Measurements from ENCODE around the gene NR4A1.

The NR4A1 gene

GRCh38 chr12:52079576-52080402 is 28.5 kb downstream of the NR4A1 start, which contains the start of gene SMIM41:
TSS of gene SMIM41 (plus strand) at chr12:52079704. CDS start at chr12:52079780, 76 bp downstream.
- DNase-seq (ENCODE audit: low spot score), result no peak

DNA sequence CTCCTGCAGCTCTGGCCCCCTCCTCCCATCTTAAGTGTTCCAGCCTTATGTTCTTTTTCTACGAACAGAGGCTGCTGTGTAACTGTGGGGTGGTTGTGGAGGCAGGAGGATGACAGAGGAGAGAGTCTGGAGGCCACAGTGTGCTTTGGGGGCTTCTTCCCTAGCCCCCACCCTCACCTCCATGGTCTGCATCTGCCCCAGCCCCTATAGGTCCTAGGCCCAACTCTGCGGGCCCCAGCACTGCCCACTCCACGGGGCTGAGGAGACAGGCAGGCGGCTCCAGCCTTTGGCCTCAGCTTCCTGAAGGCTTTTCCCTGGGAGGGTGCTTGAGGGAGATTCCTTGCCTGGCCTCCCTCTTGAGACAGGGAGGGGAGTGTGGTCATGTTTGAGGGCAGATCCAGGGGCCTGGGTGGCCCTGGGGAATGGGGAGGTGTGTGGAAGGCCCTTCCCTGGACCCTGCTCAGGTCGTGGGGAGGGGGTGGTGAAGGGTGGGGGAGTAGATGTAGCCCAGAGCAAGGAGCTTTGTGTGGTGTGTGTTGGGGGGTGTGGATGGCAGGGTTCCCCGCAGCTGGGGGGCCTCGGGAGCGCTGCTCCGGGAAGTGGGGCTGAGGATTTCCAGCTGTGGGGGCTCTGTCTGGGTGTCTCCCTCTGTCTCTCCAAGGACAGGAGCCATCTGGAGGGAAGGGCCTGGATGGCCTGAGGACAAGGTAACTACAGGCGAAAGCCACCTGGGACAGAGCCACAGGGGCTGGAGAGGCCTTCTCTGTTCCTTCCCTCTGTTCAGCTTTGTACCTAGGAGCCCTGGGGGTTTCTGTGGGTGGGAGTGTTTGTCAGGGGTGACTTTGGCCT is 29.4 kb downstream of the NR4A1 start:
- no peak for DNase-seq (ENCODE audit: low spot score)

GRCh38 chr12:52081263-52081733 is 30.1 kb downstream of the NR4A1 start:
- DNase-seq (ENCODE audit: low spot score), result no peak

- DNase-seq (ENCODE audit: low spot score), result no peak
These were observed 30.9 kb downstream of the NR4A1 start for GRCh38 chr12:52082026-52082668.

- DNase-seq (ENCODE audit: low spot score), result no peak
These were observed 31.4 kb downstream of the NR4A1 start for GRCh38 chr12:52082669-52082987.

GRCh38 chr12:52082988-52083637 is 31.9 kb downstream of the NR4A1 start:
- peak; percentile 65 for DNase-seq (ENCODE audit: low spot score)

GRCh38 chr12:52083638-52083996 is 32.4 kb downstream of the NR4A1 start:
- no peak for DNase-seq (ENCODE audit: low spot score)

- DNase-seq (ENCODE audit: low spot score), result no peak
These were observed 33.4 kb downstream of the NR4A1 start for GRCh38 chr12:52084491-52085231.

GRCh38 chr12:52085682-52086180 is 34.5 kb downstream of the NR4A1 start:
- no peak for DNase-seq (ENCODE audit: low spot score)

GRCh38 chr12:52086366-52086765 is 35.1 kb downstream of the NR4A1 start:
- DNase-seq (ENCODE audit: low spot score), result no peak

DNA sequence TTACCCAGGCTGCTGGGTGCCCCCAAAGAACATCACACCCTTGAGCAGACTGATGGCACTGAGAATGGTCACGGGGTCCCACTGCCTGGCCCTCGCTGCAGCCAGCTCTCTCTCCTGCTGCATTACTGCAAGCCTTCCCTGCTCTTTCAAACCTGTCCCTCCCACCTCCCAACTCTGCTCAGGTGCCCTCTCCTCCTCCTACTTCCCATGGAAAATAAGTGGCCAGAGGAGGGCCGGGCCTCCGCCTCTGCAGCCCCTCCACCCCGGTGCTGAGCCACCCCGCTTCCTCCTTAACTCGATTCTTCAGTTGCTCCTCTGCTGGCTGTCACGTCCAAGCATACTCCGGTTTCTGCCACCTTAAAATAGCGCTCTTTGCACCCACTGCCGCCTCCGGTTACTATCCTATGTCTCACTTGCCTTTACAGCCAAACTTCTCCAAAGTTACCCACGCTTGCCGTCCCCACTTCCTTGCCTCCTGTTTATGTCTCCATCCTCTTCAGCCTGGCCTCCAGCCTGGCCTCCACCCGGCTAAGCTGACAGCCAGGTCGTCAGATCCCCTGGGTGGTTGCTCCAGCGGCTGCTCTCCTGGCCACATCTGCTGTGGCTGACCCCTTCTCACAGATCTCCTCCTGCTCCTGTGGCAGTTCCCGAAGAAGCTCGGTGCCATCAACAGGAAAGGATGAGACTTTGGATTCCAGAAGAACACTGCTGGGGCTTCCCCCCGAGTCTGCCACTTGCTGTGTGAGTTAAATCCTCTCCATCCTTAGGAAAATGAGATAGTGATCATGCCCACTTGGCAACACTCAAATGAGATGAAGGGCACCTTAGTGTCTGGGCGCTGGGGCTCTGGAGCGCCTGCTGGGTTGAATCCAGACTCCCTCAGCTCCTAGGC is 35.9 kb downstream of the NR4A1 start:
- no peak for DNase-seq (ENCODE audit: low spot score)

- no peak for DNase-seq (ENCODE audit: low spot score)
These were observed 36.9 kb downstream of the NR4A1 start for GRCh38 chr12:52087961-52088820.

DNA sequence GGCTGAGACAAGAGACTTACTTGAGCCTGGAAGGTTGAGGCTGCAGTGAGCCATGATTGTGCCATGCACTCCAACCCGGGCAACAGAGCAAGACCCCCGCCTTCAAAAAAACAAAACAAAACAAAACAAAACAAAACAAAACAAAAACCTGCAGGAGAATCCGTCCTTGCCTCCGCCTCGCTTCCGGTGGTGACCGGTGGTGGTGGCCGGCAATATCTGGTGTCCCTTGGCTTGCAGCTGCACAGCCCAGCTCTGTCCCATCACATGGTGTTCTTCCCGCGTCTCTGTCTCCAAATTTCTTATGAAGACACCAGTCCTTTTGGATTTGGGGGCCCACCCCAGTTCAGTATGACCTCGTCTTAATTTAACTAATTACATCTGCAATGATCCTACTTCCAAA is 38.2 kb downstream of the NR4A1 start:
- no peak for DNase-seq (ENCODE audit: low spot score)

DNA sequence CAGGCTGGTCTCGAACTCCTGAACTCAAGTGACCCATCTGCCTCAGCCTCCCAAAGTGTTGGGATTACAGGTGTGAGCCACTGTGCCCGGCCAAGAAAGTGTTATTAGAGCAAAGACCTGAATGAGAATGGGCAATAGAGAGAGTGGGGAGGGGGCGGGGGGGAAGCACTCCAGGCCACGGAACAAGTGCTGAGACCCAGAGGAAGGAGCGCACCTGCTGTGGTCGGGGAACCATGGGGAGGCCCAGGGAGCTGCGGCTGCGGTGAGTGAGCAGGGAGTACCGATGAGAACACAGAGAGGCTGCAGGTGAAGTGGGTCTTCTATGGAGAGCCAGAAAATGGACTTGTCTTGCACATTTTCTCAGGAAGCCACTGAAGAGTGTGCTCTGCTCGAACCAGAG is 39.0 kb downstream of the NR4A1 start:
- no peak for DNase-seq (ENCODE audit: low spot score)

DNA sequence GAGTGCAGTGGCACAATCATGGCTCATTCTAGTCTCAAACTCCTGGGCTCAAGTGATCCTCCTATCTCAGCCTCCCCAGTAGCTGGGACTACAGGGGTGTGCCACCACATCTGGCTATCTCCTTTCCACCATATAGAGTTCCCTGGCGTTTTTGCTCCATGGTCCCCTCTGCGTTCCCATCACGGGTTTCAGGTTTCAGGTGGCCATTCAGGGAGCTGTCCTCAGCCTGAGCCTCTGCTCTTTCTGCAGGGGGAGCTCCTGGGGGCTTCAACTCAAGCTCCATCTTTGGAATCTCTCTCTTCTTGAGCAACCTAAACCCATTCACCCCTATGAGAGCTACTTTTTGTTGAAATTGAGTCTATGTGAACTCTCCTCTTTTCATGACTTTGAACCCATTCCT is 39.8 kb downstream of the NR4A1 start:
- DNase-seq (ENCODE audit: low spot score), result no peak

DNA sequence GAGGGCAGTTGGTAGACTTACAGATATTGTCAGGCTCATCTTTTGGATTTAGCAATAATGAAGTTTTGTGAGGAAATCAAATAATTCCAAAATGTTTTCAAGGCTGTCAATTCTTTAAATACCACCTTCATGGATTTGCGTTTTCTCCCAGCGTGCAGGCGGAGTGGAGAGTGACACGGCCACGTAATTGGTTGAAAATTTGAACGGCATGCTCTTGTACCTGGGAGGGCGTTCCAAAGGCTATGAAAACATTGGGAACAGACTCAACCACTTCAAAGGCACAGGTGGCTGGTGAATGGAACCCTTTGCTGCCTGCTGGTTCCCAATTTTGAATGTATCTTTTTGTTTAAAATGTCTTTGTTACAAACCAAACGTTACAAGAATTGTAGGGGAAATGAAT is 40.6 kb downstream of the NR4A1 start:
- DNase-seq (ENCODE audit: low spot score), result no peak

DNA sequence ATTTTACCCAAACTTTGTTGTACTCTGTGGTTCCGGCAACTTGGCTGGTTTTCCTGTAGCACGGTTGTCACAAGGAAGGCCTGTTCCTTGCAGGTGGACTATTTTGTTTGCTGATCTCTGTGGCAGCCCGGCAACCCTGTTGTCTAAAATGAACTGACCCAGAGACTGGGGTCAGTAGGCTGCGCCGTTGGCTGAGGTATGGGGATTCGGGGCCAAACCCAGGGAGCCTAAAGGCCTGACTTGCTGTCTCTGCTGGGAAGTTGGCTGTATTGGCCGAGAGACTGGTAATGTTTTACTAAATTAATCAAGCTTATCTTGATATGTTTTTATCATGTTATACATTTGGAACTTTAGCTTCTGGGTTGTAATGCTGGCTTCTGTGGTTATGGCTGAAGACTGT is 42.1 kb downstream of the NR4A1 start:
- DNase-seq (ENCODE audit: low spot score), result no peak

GRCh38 chr12:52096332-52097044 is 45.2 kb downstream of the NR4A1 start:
- DNase-seq (ENCODE audit: low spot score), result no peak
